ENCODE measurements around the gene PTRH2. TPM values are rescaled to one million over a fixed set of nuclear protein-coding genes. Genes with fewer than 3 reads are reported as not detected.

The PTRH2 gene
- total and polyA plus RNA-seq, 2 of the 8 experiments (the other 6 are each of a cell fraction or from before 2014, with no cell fraction given), result 39.4 to 43.2 TPM

DNA sequence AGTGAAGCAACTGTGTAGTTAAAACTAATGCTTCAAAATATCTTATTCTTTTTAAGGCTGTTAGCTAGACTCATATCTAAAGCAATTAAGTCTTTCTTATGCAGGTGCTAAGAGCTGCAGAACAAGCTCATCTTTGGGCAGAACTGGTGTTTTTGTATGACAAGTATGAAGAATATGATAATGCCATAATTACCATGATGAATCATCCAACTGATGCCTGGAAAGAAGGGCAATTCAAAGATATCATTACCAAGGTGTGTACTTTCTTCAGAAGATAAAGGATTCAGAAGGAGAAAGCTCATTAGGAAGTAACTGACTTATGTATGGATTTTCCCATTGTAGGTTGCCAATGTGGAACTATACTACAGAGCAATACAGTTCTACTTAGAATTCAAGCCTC, 23.9 kb downstream of the PTRH2 start:
- DNase-seq (ENCODE audit: low read depth in 1 of 2, low spot score in 2 of 2), result no peak
- H2BK20ac ChIP-seq (ENCODE audit: low read length), result no peak overlapping the region
- H3K79me1 ChIP-seq (ENCODE audit: low read depth, low read length), result no peaks in the 10 kb centered on the region
- no peak overlapping the region for H2BK120ac ChIP-seq (replicated peaks; ENCODE audit: low read depth, low read length)
- no peaks in the 10 kb centered on the region for H3K79me2 ChIP-seq (ENCODE audit: control insufficient read depth in 1 of 2, insufficient read depth in 2 of 2, low read length in 2 of 2)
- no peak overlapping the region for H4K91ac ChIP-seq (replicated peaks; ENCODE audit: insufficient read length, low read length)
- no peak overlapping the region for H3K14ac ChIP-seq (ENCODE audit: insufficient read length)
- no peak overlapping the region for H2AFZ ChIP-seq (ENCODE audit: low read length)
- no peak overlapping the region for H3K56ac ChIP-seq (replicated peaks; ENCODE audit: insufficient read length, low read depth, low read length)
- H3K23ac ChIP-seq (ENCODE audit: insufficient read length), result no peak overlapping the region
- H4K8ac ChIP-seq (ENCODE audit: extremely low read depth, insufficient read depth, low read length), result no peak overlapping the region; the same call in 1 of the 2 replicates
- H3K4me3 ChIP-seq (ENCODE audit: extremely low read depth in 1 of 4, insufficient read depth in 2 of 4, low read depth in 3 of 4, low read length in 4 of 4), result no peak overlapping the region
- no peaks in the 10 kb centered on the region for H3K4me1 ChIP-seq (replicated peaks in 1 of 4; ENCODE audit: control insufficient read depth in 3 of 4, insufficient read depth in 4 of 4, low read length in 3 of 4)
- no peak for FAIRE-seq
- H2BK12ac ChIP-seq (ENCODE audit: low read depth, low read length), result no peak overlapping the region
- peaks cover 25 to 98% (median 81%) of the 10 kb centered on the region in 4 experiments for H3K36me3 ChIP-seq (ENCODE audit: control insufficient read depth in 2 of 4, insufficient read depth in 4 of 4, low read length in 3 of 4)
- H4K20me1 ChIP-seq (replicated peaks in 1 of 2; ENCODE audit: control insufficient read depth in 1 of 2, insufficient read depth in 2 of 2, low read length in 2 of 2), result peaks cover 3 to 4% of the 10 kb centered on the region in 2 experiments
- no peak overlapping the region for H2AK5ac ChIP-seq (ENCODE audit: low read depth, low read length)
- no peaks in the 10 kb centered on the region for H3K9me3 ChIP-seq (ENCODE audit: insufficient read depth in 2 of 2, low read depth in 1 of 2, low read length in 1 of 2)
- no peak overlapping the region for H3K4me2 ChIP-seq (ENCODE audit: insufficient read depth in 1 of 2, low read depth in 2 of 2, low read length in 2 of 2)
- H3K4ac ChIP-seq (replicated peaks; ENCODE audit: insufficient read length, low read depth, low read length), result no peak overlapping the region
- H3K27me3 ChIP-seq (replicated peaks in 1 of 4; ENCODE audit: control insufficient read depth in 3 of 4, extremely low read depth in 1 of 4, insufficient read depth in 3 of 4, low read length in 3 of 4), result no peaks in the 10 kb centered on the region
- no peaks in the 10 kb centered on the region for H3K23me2 ChIP-seq (ENCODE audit: low read depth, low read length)
- no peak overlapping the region for H2BK15ac ChIP-seq (ENCODE audit: low read length)
- H3K9ac ChIP-seq (replicated peaks in 1 of 4; ENCODE audit: extremely low read depth in 1 of 4, low read depth in 3 of 4, low read length in 3 of 4), result no peak overlapping the region
- H3K27ac ChIP-seq (ENCODE audit: low read depth, low read length), result no peak overlapping the region
- no peak overlapping the region for H2BK5ac ChIP-seq (ENCODE audit: low read depth, low read length)
- H3K18ac ChIP-seq (ENCODE audit: extremely low read depth, low read length), result no peak overlapping the region
- H4K5ac ChIP-seq (ENCODE audit: insufficient read length, low read depth, low read length), result no peak overlapping the region
- ChIA-PET CTCF (ENCODE audit: partially characterized antibody) (interaction anchor here (0.9 to 1.3 kb wide), 4 partner anchors 9 to 354 kb away, joined by 3 to 6 read pairs (median 3); no protein-coding TSS in a partner anchor), POLR2A (ENCODE audit: partially characterized antibody) (interaction anchor here (1.1 to 1.9 kb wide), 3 partner anchors 10 to 26 kb away, joined by 3 to 5 read pairs (median 4); no protein-coding TSS in a partner anchor)
- no peak for TF ChIP-seq RBBP5 (IDR thresholded peaks at IDR 0.05; ENCODE audit: borderline replicate concordance, low read depth, low read length)
- TF ChIP-seq JUND (IDR thresholded peaks at IDR 0.05; ENCODE audit: low read length), result no peak
- TF ChIP-seq EP300 (IDR thresholded peaks at IDR 0.05; ENCODE audit: borderline replicate concordance in 1 of 2, low read depth in 2 of 2, low read length in 2 of 2), result no peak
- TF ChIP-seq TCF12 (IDR thresholded peaks at IDR 0.05; ENCODE audit: low read depth, low read length), result no peak
- no peak for TF ChIP-seq SP4 (IDR thresholded peaks at IDR 0.05; ENCODE audit: low read length)
- no peak for TF ChIP-seq SIN3A (conservative IDR thresholded peaks at IDR 0.05 in 1 of 2, IDR thresholded peaks at IDR 0.05 in 1 of 2; ENCODE audit: low read depth in 1 of 2, low read length in 2 of 2)
- no peak for TF ChIP-seq RAD21 (IDR thresholded peaks at IDR 0.05 in 1 of 2, conservative IDR thresholded peaks at IDR 0.05 in 1 of 2; ENCODE audit: low read depth in 2 of 2, low read length in 2 of 2)
- no peak for TF ChIP-seq HDAC2 (IDR thresholded peaks at IDR 0.05; ENCODE audit: borderline replicate concordance in 1 of 2, low read depth in 2 of 2, low read length in 2 of 2)
- no peak for TF ChIP-seq TAF1 (IDR thresholded peaks at IDR 0.05; ENCODE audit: low read depth, low read length)
- TF ChIP-seq CREB1 (IDR thresholded peaks at IDR 0.05), result no peak
- TF ChIP-seq KDM5A (IDR thresholded peaks at IDR 0.05; ENCODE audit: low read length), result no peak
- no peak for TF ChIP-seq POLR2A (IDR thresholded peaks at IDR 0.05; ENCODE audit: control extremely low read depth in 1 of 2, low read depth in 2 of 2, low read length in 2 of 2)
- TF ChIP-seq BCL11A (IDR thresholded peaks at IDR 0.05; ENCODE audit: low read depth in 2 of 2, low read length in 2 of 2), result no peak
- TF ChIP-seq FOSL1 (IDR thresholded peaks at IDR 0.05; ENCODE audit: insufficient read depth, low read depth, low read length), result no peak

Data from H1 (cell line).